Pancreas (tissue), 10 donors: ENCODE results near the gene MVK. TPM values are rescaled to one million over a fixed set of nuclear protein-coding genes. Genes with fewer than 3 reads are reported as not detected.

ENCODE experiments used
- ATAC-seq, 4 donors: fragments of 200-7000 bp; cut with Tn5 transposase; one replicate each; pipeline versions ENCODE4 v1.8.0 to v1.9.1; 2020; ENCODE audit warnings: mild to moderate bottlenecking in 4 of 4, moderate library complexity in 4 of 4
- DNase-seq, 6 donors: peaks; one replicate each; pipeline ENCODE4 v3.0.0-alpha.2; 2020
- FAIRE-seq: peaks from 2 replicates; lab custom pipeline; 2012; peaks lifted over from hg19 to GRCh38; lab: Jason Lieb, UNC
- H3K27ac ChIP-seq, 4 donors: fragments of 200-600 bp; sonication (generic); 1 replicate in 3 of 4; 2 replicates in 1 of 4; pipeline versions ENCODE4 v1.5.0 to v1.8.0; 2020
- H3K27me3 ChIP-seq, 4 donors: fragments of 200-600 bp; one replicate each; pipeline ENCODE4 v1.8.0; 2021
- H3K36me3 ChIP-seq, 3 donors: fragments of 200-600 bp; sonication (generic) in 1 of 3; one replicate each; pipeline versions ENCODE4 v1.5.0 to v1.8.0; 2020 to 2021
- H3K4me1 ChIP-seq, 3 donors: fragments of 200-600 bp; one replicate each; pipeline ENCODE4 v1.8.0; 2021
- H3K4me3 ChIP-seq, 4 donors: fragments of 200-600 bp; sonication (generic) in 2 of 4; one replicate each; pipeline versions ENCODE4 v1.5.0 to v1.8.0; 2020 to 2021
- H3K9me3 ChIP-seq, 4 donors: fragments of 200-600 bp; one replicate each; pipeline ENCODE4 v1.8.0; 2021
- WGBS, 2 donors: extraction: QIAGEN DNeasy Blood & Tissue Kit; methylation state at CpG; one replicate each; pipeline ENCODE4 v1.1.7; 2013; 5-methylcytosine and 5-hydroxymethylcytosine counted together
- intact Hi-C, 3 donors: fragments of 100-400 bp; cut with DNase I; formaldehyde crosslinking; loops; one replicate each; pipeline versions ENCODE4 v1.11.1 to v1.14.2; 2022
- polyA plus RNA-seq, 2 donors: library from polyadenylated mRNA; stranded (reverse); fragments of 200-250 nt; gene quantifications; one replicate each; pipeline ENCODE4 v1.2.3, GENCODE V29; 2013
- total RNA-seq, 6 donors: library from RNA; stranded (reverse); fragmentation: NEBNext Ultra II Directional in 4 of 6; extraction: Animal tissue kit (Norgen Biotek cat#: 25700) in 4 of 6; gene quantifications; one replicate each; pipeline versions ENCODE4 v1.2.1 to v1.2.4, GENCODE V29; 2021 to 2023
- TF ChIP-seq, protein P1 (sequence below), 4 donors: fragments of 200-600 bp; sonication (generic) in 3 of 4; IDR thresholded peaks; one replicate each; pipeline versions ENCODE4 v1.5.0 to v1.8.0; 2021; ENCODE audit warnings: antibody characterized with exemption in 4 of 4
- donor health status: healthy with polysubstance abuse.
- donor health status: DM: no; HTN: no; CAD: no; lungs with moderate emphysema.
- donor health status: DM: no; HTN: no; CAD: no.
- donor health status: control.
- donor health status: control.
- donor health status: Bipolar disorder and iron deficiency.
- donor health status: DM: yes; HTN: yes; CAD: no.
- donor health status: DM: no; HTN: no; CAD: no.
- donor health status: DM: no; HTN: no; CAD: no.
- donor health status: DM: yes; HTN: yes; CAD: no.

MVK gene
- total and polyA plus RNA-seq, 8 donors, result 5.8 to 15.9 (median 7.4) TPM

DNA sequence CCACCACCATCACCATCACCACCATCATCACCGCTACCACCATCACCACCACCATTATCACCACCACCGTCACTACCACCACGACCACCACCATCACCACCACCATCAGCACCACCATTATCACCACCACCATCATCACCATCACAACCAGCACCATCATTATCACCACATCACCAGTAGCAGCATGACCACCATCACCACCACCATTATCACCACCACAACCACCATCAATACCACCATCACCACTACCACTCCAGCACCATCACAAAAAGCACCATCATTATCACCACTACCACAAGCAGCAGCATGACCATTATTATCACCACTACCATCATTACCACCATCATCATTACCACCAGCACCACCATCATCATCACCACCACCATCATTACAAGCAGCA is 62.1 kb downstream of the MVK start:
- intact Hi-C loops, result no loop called here
- FAIRE-seq (no peak), DNase-seq (peak in 1 of 6 donors; percentile 1), ATAC-seq (no peak)
- no peak overlapping the region for H3K27ac ChIP-seq
- H3K27me3 ChIP-seq, result no peaks in the 10 kb centered on the region
- TF ChIP-seq, protein P1, sequence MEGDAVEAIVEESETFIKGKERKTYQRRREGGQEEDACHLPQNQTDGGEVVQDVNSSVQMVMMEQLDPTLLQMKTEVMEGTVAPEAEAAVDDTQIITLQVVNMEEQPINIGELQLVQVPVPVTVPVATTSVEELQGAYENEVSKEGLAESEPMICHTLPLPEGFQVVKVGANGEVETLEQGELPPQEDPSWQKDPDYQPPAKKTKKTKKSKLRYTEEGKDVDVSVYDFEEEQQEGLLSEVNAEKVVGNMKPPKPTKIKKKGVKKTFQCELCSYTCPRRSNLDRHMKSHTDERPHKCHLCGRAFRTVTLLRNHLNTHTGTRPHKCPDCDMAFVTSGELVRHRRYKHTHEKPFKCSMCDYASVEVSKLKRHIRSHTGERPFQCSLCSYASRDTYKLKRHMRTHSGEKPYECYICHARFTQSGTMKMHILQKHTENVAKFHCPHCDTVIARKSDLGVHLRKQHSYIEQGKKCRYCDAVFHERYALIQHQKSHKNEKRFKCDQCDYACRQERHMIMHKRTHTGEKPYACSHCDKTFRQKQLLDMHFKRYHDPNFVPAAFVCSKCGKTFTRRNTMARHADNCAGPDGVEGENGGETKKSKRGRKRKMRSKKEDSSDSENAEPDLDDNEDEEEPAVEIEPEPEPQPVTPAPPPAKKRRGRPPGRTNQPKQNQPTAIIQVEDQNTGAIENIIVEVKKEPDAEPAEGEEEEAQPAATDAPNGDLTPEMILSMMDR (IDR thresholded peaks at IDR 0.05), result no peak
- H3K4me1 ChIP-seq, result no peaks in the 10 kb centered on the region
- H3K4me3 ChIP-seq, result no peak overlapping the region
- H3K9me3 ChIP-seq, result no peaks in the 10 kb centered on the region
- WGBS, 2 donors, result 88 to 94% methylated on average over 3 of the region's 3 CpGs
- no peaks in the 10 kb centered on the region for H3K36me3 ChIP-seq

DNA sequence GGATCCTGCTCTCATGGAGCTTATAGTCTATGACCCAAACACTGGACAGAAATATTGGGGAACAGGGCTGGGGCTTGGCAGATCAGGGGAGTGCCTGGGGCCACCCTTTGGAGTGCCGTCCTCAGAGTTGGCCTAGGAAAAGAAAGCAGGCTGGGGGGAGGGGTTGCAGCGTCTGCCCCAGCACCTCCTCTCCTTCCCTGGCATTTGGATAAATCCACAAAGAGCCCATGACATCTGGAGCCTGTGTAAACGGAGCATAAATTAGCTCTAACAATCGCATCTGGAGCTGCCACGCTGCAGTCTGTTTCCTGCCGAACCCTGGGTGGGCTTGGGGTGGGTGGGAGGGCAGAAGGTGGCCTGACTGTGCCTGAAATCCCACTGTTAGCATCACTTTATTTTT is 63.8 kb downstream of the MVK start:
- DNase-seq (no peak), FAIRE-seq (no peak), ATAC-seq (no peak)
- Histone ChIP-seq H3K4me1 (no peaks in the 10 kb centered on the region), H3K9me3 (no peaks in the 10 kb centered on the region), H3K27ac (no peak overlapping the region), H3K4me3 (no peak overlapping the region), H3K36me3 (no peaks in the 10 kb centered on the region), H3K27me3 (no peaks in the 10 kb centered on the region)
- WGBS, 2 donors, result 22 to 29% methylated on average over 6 of the region's 6 CpGs
- TF ChIP-seq, protein P1 (IDR thresholded peaks at IDR 0.05), result no peak
- intact Hi-C loops, result no loop called here

DNA sequence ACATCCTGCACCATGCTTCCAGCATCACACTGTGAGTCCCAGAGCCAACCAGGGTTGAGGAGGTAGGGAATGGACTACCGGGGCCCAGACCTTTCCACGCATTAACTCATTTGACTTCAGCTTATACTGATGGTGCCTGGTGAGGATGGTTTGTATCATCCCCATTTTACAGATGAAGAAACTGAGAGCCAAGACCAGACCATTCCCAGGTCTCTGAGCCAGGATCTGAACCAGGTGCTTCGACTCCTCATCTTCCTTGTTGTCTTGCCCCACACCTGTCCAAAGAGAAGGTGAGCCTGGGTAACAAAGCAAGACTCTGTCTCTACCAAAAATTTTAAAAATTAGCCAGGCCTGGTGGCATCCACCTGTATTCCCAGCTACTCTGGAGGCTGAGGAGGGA is 64.4 kb downstream of the MVK start:
- intact Hi-C loops, result no loop called here
- DNase-seq (no peak), ATAC-seq (no peak), FAIRE-seq (no peak)
- Histone ChIP-seq H3K27ac (no peak overlapping the region), H3K27me3 (no peaks in the 10 kb centered on the region), H3K4me3 (no peak overlapping the region), H3K4me1 (no peaks in the 10 kb centered on the region), H3K36me3 (no peaks in the 10 kb centered on the region), H3K9me3 (no peaks in the 10 kb centered on the region)
- WGBS, 2 donors, result 49 to 82% methylated on average over 3 of the region's 3 CpGs
- TF ChIP-seq, protein P1 (IDR thresholded peaks at IDR 0.05), result no peak

DNA sequence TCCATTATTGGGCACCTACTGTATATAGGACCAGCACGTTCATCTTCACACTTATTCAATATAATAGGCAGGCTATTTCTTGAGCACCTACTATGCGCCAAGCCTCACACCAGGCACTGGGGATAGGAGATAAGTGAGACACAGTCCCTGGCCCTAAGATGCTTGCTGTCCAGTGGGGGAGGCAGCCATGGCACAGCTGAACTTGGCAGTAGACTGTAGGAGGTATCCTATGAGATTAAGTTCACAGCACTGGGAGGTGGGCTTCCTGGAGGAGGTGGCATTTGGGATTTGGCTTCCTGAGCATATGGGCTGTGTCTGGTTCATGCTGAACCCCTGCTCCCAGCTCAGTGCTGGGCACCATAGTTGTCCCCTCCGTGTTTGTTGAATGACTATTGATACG is 65.1 kb downstream of the MVK start:
- H3K27ac ChIP-seq, result no peak overlapping the region
- no peaks in the 10 kb centered on the region for H3K9me3 ChIP-seq
- DNase-seq (no peak), ATAC-seq (no peak), FAIRE-seq (no peak)
- no peaks in the 10 kb centered on the region for H3K27me3 ChIP-seq
- intact Hi-C loops, result no loop called here
- H3K4me1 ChIP-seq, result no peaks in the 10 kb centered on the region
- TF ChIP-seq, protein P1 (IDR thresholded peaks at IDR 0.05), result no peak
- H3K36me3 ChIP-seq, result no peaks in the 10 kb centered on the region
- WGBS, 2 donors, result 60 to 82% methylated on average over 4 of the region's 4 CpGs
- no peak overlapping the region for H3K4me3 ChIP-seq

DNA sequence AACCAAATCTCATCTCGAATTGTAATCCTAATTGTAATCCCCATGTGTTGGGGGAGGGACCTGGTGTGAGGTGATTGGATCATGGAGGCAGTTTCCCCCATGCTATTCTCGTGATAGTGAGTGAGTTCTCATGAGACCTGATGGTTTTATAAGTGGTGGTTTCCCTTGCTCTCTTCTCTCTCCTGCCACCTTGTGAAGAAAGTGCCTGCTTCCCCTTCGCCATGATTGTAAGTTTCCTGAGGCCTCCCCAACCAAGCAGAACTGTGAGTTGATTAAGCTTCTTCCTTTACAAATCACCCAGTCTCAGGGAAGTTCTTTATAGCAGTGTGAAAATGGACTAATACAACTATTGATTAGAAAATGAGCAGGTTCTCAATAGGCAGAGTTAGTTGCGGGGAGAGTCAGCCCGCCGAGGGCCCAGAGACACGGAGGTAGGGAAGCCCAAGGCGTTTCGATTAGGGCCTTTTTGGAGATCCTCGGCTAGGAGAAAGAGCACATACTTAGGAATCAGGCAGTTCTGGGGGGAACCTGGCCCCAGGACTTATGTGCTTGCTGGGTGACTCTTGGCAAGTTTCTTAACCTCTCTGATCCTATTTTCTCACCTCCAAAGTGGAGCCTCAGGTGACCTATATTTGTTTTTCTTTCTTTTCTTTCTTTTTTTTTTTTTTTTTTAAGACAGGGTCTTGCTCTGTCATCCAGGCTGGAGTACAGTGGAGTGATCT is 65.7 kb downstream of the MVK start:
- Histone ChIP-seq H3K36me3 (no peaks in the 10 kb centered on the region), H3K4me3 (no peak overlapping the region), H3K9me3 (no peaks in the 10 kb centered on the region), H3K4me1 (no peaks in the 10 kb centered on the region), H3K27ac (no peak overlapping the region), H3K27me3 (no peaks in the 10 kb centered on the region)
- DNase-seq (no peak), FAIRE-seq (no peak), ATAC-seq (no peak)
- intact Hi-C loops, result no loop called here
- TF ChIP-seq, protein P1 (IDR thresholded peaks at IDR 0.05), result no peak
- WGBS, 2 donors, result 68 to 82% methylated on average over 10 of the region's 10 CpGs
